MM.1S (cell line): Measurements from ENCODE around the gene TBX5.
"Not testable (repeated sequence)": the region's sequence is repeated elsewhere in the genome, so short reads cannot be mapped to it uniquely, and the experiment has no call there.

Experiments
- EZH2 ChIP-seq: fragments of 300-600 bp; sonication (generic); optimal IDR thresholded peaks from 2 replicates; pipeline ENCODE3; 2017; ENCODE audit warnings: low read depth, mild to moderate bottlenecking, antibody characterized with exemption, low read length, mixed read lengths
- EZH2phosphoT487 ChIP-seq: fragments of 300-600 bp; sonication (generic); IDR thresholded peaks from 2 replicates; pipeline ENCODE4 v1.6.1; 2018; ENCODE audit warnings: antibody characterized with exemption, low read length
- TF ChIP-seq, protein P1 (sequence below): fragments of 300-600 bp; sonication (generic); IDR thresholded peaks from 2 replicates; pipeline ENCODE4 v1.5.1; 2016; ENCODE audit warnings: antibody characterized with exemption, low read length, mixed read lengths

- TF ChIP-seq, protein P1, sequence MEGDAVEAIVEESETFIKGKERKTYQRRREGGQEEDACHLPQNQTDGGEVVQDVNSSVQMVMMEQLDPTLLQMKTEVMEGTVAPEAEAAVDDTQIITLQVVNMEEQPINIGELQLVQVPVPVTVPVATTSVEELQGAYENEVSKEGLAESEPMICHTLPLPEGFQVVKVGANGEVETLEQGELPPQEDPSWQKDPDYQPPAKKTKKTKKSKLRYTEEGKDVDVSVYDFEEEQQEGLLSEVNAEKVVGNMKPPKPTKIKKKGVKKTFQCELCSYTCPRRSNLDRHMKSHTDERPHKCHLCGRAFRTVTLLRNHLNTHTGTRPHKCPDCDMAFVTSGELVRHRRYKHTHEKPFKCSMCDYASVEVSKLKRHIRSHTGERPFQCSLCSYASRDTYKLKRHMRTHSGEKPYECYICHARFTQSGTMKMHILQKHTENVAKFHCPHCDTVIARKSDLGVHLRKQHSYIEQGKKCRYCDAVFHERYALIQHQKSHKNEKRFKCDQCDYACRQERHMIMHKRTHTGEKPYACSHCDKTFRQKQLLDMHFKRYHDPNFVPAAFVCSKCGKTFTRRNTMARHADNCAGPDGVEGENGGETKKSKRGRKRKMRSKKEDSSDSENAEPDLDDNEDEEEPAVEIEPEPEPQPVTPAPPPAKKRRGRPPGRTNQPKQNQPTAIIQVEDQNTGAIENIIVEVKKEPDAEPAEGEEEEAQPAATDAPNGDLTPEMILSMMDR, result not testable (repeated sequence)
- TF ChIP-seq EZH2phosphoT487, EZH2: not testable (repeated sequence)
Measured at GRCh38 chr12:114349239-114349638, 56.7 kb downstream of the TBX5 start.
